Keratinocyte (primary cell): Measurements from ENCODE around the gene CCL1.

Experiments used
- CTCF ChIP-seq, 3 experiments: IDR thresholded peaks in 1 of 3; conservative IDR thresholded peaks in 1 of 3; optimal IDR thresholded peaks in 1 of 3; 2 replicates in 2 of 3; 3 replicates in 1 of 3; pipeline versions ENCODE3 to v1.5.1; 2011; ENCODE audit warnings: low read length in 3 of 3, mild to moderate bottlenecking in 3 of 3, moderate library complexity in 2 of 3, control low read depth in 1 of 3, inconsistent platforms in 1 of 3; ENCODE audit not compliant: insufficient read depth in 2 of 3; ENCODE audit errors: extremely low read depth in 1 of 3
- EZH2 ChIP-seq: IDR thresholded peaks from one replicate; pipeline ENCODE4 v1.6.1; 2012; ENCODE audit warnings: inconsistent platforms, mild to moderate bottlenecking, low read length, moderate library complexity

- TF ChIP-seq CTCF (optimal IDR thresholded peaks at IDR 0.05 in 1 of 3, IDR thresholded peaks at IDR 0.05 in 1 of 3, conservative IDR thresholded peaks at IDR 0.05 in 1 of 3; ENCODE audit: extremely low read depth in 1 of 3, insufficient read depth in 2 of 3, low read length in 3 of 3) (no peak), EZH2 (no peak)
Measured at GRCh38 chr17:34382621-34383124, 19.6 kb upstream of the CCL1 start.
